HL-60 (cell line): ENCODE measurements around the gene GH1.

Source experiments
- DNase-seq, 2 experiments: peaks; one replicate each; pipeline ENCODE4 v3.0.0-alpha.2; 2010 to 2020; ENCODE audit warnings: low read depth in 1 of 2, low spot score in 1 of 2
- H3K27ac ChIP-seq: fragments of 250-450 bp; sonication (Bioruptor Pico); replicated peaks from 2 replicates; pipeline ENCODE4 v1.5.1; 2020; ENCODE audit warnings: mild to moderate bottlenecking, moderate library complexity
- H3K27me3 ChIP-seq: fragments of 250-450 bp; sonication (Bioruptor Pico); 2 replicates; pipeline ENCODE4 v1.5.1; 2021; ENCODE audit warnings: mild to moderate bottlenecking, moderate library complexity; ENCODE audit not compliant: insufficient read depth, poor library complexity, severe bottlenecking
- H3K4me3 ChIP-seq: replicated peaks from 2 replicates; pipeline ENCODE4 v1.5.1; 2011; ENCODE audit warnings: mild to moderate bottlenecking, control low read depth, low read length; ENCODE audit not compliant: insufficient read depth
- GABPA ChIP-seq: IDR thresholded peaks from 2 replicates; pipeline ENCODE4 v1.6.1; 2012; ENCODE audit warnings: low read depth
- POLR2AphosphoS5 ChIP-seq: IDR thresholded peaks from 2 replicates; pipeline ENCODE4 v1.6.1; 2012; ENCODE audit warnings: low read depth
- SPI1 ChIP-seq: IDR thresholded peaks from 2 replicates; pipeline ENCODE4 v1.6.1; 2012; ENCODE audit warnings: low read depth, mild to moderate bottlenecking, borderline replicate concordance
- TF ChIP-seq, protein P1 (sequence below): IDR thresholded peaks from 2 replicates; pipeline ENCODE4 v1.6.1; 2012; ENCODE audit warnings: low read depth; ENCODE audit not compliant: insufficient replicate concordance
- TF ChIP-seq, protein P2 (sequence below): IDR thresholded peaks from one replicate; pipeline ENCODE4 v1.5.1; 2011; ENCODE audit warnings: low read length, control low read depth, inconsistent platforms; ENCODE audit not compliant: insufficient read depth

GH1 gene

DNA sequence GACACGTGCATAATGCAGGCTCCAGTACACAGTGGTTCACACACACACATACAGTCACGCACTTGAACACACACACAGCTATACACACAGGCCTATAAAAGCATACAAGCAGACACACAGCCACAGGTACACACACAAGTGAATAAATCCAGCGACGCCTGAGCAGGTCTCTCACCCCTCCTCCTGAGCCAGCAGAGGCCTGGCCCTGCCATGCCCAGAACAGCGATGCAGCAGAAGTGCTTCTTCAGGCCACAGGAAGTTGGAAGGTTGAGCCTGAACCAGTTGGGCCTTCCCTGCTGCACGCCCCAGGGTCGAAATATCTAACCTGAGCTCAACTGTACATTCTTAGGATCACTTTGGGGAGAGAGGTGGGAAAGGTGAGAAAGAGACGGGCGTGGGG, 20.8 kb upstream of the GH1 start:
- TF ChIP-seq POLR2AphosphoS5 (no peak), SPI1 (no peak), GABPA (no peak)
- TF ChIP-seq, protein P1, sequence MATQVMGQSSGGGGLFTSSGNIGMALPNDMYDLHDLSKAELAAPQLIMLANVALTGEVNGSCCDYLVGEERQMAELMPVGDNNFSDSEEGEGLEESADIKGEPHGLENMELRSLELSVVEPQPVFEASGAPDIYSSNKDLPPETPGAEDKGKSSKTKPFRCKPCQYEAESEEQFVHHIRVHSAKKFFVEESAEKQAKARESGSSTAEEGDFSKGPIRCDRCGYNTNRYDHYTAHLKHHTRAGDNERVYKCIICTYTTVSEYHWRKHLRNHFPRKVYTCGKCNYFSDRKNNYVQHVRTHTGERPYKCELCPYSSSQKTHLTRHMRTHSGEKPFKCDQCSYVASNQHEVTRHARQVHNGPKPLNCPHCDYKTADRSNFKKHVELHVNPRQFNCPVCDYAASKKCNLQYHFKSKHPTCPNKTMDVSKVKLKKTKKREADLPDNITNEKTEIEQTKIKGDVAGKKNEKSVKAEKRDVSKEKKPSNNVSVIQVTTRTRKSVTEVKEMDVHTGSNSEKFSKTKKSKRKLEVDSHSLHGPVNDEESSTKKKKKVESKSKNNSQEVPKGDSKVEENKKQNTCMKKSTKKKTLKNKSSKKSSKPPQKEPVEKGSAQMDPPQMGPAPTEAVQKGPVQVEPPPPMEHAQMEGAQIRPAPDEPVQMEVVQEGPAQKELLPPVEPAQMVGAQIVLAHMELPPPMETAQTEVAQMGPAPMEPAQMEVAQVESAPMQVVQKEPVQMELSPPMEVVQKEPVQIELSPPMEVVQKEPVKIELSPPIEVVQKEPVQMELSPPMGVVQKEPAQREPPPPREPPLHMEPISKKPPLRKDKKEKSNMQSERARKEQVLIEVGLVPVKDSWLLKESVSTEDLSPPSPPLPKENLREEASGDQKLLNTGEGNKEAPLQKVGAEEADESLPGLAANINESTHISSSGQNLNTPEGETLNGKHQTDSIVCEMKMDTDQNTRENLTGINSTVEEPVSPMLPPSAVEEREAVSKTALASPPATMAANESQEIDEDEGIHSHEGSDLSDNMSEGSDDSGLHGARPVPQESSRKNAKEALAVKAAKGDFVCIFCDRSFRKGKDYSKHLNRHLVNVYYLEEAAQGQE: no peak
- TF ChIP-seq, protein P2, sequence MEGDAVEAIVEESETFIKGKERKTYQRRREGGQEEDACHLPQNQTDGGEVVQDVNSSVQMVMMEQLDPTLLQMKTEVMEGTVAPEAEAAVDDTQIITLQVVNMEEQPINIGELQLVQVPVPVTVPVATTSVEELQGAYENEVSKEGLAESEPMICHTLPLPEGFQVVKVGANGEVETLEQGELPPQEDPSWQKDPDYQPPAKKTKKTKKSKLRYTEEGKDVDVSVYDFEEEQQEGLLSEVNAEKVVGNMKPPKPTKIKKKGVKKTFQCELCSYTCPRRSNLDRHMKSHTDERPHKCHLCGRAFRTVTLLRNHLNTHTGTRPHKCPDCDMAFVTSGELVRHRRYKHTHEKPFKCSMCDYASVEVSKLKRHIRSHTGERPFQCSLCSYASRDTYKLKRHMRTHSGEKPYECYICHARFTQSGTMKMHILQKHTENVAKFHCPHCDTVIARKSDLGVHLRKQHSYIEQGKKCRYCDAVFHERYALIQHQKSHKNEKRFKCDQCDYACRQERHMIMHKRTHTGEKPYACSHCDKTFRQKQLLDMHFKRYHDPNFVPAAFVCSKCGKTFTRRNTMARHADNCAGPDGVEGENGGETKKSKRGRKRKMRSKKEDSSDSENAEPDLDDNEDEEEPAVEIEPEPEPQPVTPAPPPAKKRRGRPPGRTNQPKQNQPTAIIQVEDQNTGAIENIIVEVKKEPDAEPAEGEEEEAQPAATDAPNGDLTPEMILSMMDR: no peak

DNA sequence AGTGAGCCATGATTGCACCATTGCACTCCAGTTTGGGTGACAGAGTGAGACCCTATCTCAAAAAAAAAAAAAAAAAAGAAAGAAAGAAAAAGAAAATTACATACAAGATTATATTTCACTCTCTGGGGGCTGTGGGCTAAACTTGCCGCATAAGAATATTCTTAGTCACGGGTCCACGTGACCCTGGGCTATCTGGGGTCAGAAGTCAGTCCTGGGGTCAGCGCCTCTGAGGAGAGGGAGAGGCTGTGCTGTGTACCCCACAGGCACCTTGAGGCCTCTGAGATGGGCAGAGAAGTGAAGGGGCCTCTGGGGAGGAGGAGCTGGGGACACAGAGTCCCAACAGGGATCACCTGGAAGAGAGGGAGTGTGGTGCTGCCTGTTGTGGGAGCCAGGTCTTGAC, 19.3 kb upstream of the GH1 start:
- no peak overlapping the region for H3K27ac ChIP-seq
- TF ChIP-seq SPI1 (no peak), POLR2AphosphoS5 (no peak), GABPA (no peak)
- TF ChIP-seq, protein P1: no peak
- TF ChIP-seq, protein P2: no peak
- H3K4me3 ChIP-seq: no peak overlapping the region
- DNase-seq: no peak
- no peaks in the 10 kb centered on the region for H3K27me3 ChIP-seq

More for the DNA sequence above, 20.8 kb upstream of the GH1 start:
- Histone ChIP-seq H3K4me3 (no peak overlapping the region), H3K27ac (no peak overlapping the region), H3K27me3 (no peaks in the 10 kb centered on the region)
- DNase-seq: no peak

- TF ChIP-seq SPI1 (no peak), GABPA (no peak), POLR2AphosphoS5 (no peak)
- TF ChIP-seq, protein P2: no peak
- TF ChIP-seq, protein P1: no peak
- Histone ChIP-seq H3K27me3 (no peaks in the 10 kb centered on the region), H3K4me3 (no peak overlapping the region), H3K27ac (no peak overlapping the region)
- no peak for DNase-seq
Measured at GRCh38 chr17:63937319-63937718, 18.7 kb upstream of the GH1 start.
